Measurements from ENCODE around the gene HOXD3. TPM values are rescaled to one million over a fixed set of nuclear protein-coding genes. Genes with fewer than 3 reads are reported as not detected.

HOXD3 gene
- total and polyA plus RNA-seq, 4 donors = not detected

GRCh38 chr2:176205126-176205525 is 48.0 kb downstream of the HOXD3 start:
- Histone ChIP-seq H3K9me3 (ENCODE audit: control insufficient read depth in 4 of 4, low read length in 3 of 4) (peaks cover 0 to 2% (median 0%) of the 10 kb centered on the region in 4 donors), H3K4me1 (ENCODE audit: control insufficient read depth in 4 of 4, insufficient read depth in 4 of 4, low read length in 3 of 4) (no peaks in the 10 kb centered on the region), H3K36me3 (ENCODE audit: control insufficient read depth in 4 of 4, insufficient read depth in 3 of 4, low read depth in 1 of 4, low read length in 3 of 4) (no peaks in the 10 kb centered on the region), H3K4me3 (ENCODE audit: low read depth in 1 of 3, low read length in 3 of 3) (no peak overlapping the region), H3K9ac (ENCODE audit: low read depth in 1 of 2, low read length in 2 of 2) (no peak overlapping the region), H3K27ac (ENCODE audit: low read depth in 1 of 2, low read length in 2 of 2) (no peak overlapping the region), H3K27me3 (ENCODE audit: control insufficient read depth in 4 of 4, insufficient read depth in 4 of 4, low read length in 3 of 4) (no peaks in the 10 kb centered on the region)
- 75% methylated on average over 1 of the region's 1 CpG for WGBS
- no peak for DNase-seq (ENCODE audit: low spot score)
- TF ChIP-seq CTCF (IDR thresholded peaks at IDR 0.05; ENCODE audit: low read depth, low read length, missing input control) (no peak), ATF3 (IDR thresholded peaks at IDR 0.05) (no peak), EGR1 (IDR thresholded peaks at IDR 0.05; ENCODE audit: low read depth in 2 of 2) (no peak), FOXA1 (IDR thresholded peaks at IDR 0.05) (no peak), SP1 (IDR thresholded peaks at IDR 0.05) (no peak), JUND (IDR thresholded peaks at IDR 0.05) (no peak), RXRA (IDR thresholded peaks at IDR 0.05) (no peak), REST (IDR thresholded peaks at IDR 0.05) (no peak), NR2F2 (IDR thresholded peaks at IDR 0.05) (no peak), ZBTB33 (IDR thresholded peaks at IDR 0.05) (no peak), TAF1 (conservative IDR thresholded peaks at IDR 0.05) (no peak), HNF4G (IDR thresholded peaks at IDR 0.05) (no peak), MAX (IDR thresholded peaks at IDR 0.05) (no peak), GABPA (IDR thresholded peaks at IDR 0.05 in 1 of 2, conservative IDR thresholded peaks at IDR 0.05 in 1 of 2) (no peak), RAD21 (IDR thresholded peaks at IDR 0.05) (no peak), HNF4A (conservative IDR thresholded peaks at IDR 0.05) (no peak), YY1 (IDR thresholded peaks at IDR 0.05) (no peak), FOXA2 (IDR thresholded peaks at IDR 0.05) (no peak)

Measured in liver (tissue), 9 donors.